Measurements from ENCODE around the gene SLC6A3.

The SLC6A3 gene

GRCh38 chr5:1431021-1431811, 14.0 kb downstream of the SLC6A3 start:
- Histone ChIP-seq H3K4me1 (ENCODE audit: low read depth, poor library complexity, severe bottlenecking) (no peaks in the 10 kb centered on the region), H3K4me2 (no peak overlapping the region), H3K27me3 (ENCODE audit: insufficient read depth, low read depth) (peaks cover 20% of the 10 kb centered on the region; the same call in 1 of the 2 replicates), H3K9ac (no peak overlapping the region), H3K36me3 (ENCODE audit: insufficient read depth) (no peaks in the 10 kb centered on the region), H4K20me1 (ENCODE audit: insufficient read depth) (no peaks in the 10 kb centered on the region), H3K27ac (no peak overlapping the region), H3K79me2 (ENCODE audit: insufficient read depth, low read depth) (no peaks in the 10 kb centered on the region), H2AFZ (ENCODE audit: low read depth) (no peak overlapping the region), H3K4me3 (IDR thresholded peaks at IDR 0.05; ENCODE audit: insufficient read depth, low read depth, low read length) (no peak overlapping the region)
- no peak for TF ChIP-seq CTCF (conservative IDR thresholded peaks at IDR 0.05; ENCODE audit: low read depth, low read length)

DNA sequence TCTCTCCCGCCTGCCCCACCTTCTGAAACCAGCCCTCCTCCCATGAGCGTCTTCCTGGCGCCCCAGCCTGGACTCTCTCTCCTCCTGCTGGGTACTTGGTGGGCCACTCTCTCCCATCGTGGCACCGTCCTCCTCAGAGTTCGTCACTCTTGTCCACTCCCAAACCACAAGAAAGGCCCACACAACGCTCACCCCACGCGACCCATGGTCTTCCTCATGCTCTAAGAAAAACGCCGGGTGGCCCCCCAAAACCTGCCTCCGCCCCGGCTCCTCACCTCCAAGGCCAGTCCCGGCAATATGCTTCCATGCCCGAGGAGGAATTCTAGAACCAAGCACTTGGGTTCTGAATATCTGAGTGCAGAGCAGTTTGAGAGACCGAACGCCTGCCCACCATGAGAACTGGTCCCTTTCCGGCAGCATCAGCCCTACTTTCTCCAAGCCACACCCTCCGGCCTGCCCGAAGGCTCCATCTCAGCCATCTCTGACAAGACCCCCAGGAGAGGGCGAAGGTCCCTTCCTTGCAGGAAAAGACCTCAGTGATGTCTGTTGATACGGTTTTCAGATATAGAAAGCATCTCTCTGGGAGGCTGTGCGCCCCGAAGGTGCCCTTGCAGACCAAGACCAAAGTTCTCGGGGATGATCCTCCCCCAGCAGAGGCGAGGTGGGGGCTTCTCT, 15.0 kb downstream of the SLC6A3 start:
- Histone ChIP-seq H3K27me3 (ENCODE audit: insufficient read depth, low read depth) (peaks cover 17% of the 10 kb centered on the region; the same call in 1 of the 2 replicates), H3K4me1 (ENCODE audit: low read depth, poor library complexity, severe bottlenecking) (no peaks in the 10 kb centered on the region), H3K4me3 (IDR thresholded peaks at IDR 0.05; ENCODE audit: insufficient read depth, low read depth, low read length) (no peak overlapping the region), H3K9ac (no peak overlapping the region), H3K4me2 (no peak overlapping the region), H4K20me1 (ENCODE audit: insufficient read depth) (no peaks in the 10 kb centered on the region), H3K36me3 (ENCODE audit: insufficient read depth) (no peaks in the 10 kb centered on the region), H3K79me2 (ENCODE audit: insufficient read depth, low read depth) (no peaks in the 10 kb centered on the region), H2AFZ (ENCODE audit: low read depth) (no peak overlapping the region), H3K27ac (no peak overlapping the region)
- no peak for TF ChIP-seq CTCF (conservative IDR thresholded peaks at IDR 0.05; ENCODE audit: low read depth, low read length)

DNA sequence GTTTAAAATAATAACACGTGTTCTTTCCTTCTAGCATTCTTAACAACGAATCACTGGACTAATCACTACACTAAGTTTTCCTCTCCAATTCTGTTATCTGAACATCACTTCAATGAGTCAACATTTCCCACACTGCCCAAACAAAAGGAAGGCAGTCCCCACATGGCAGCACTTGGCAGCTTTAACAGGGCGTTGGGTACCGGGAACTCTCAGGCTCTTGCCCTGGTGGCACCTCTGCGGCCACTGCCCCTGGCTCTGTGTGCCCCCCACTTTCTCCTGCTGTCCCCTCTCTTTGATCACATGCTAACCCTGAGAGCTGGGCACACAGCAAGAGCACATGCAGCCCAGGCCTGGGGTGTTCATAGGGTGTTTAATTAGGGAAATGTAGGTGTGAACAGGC, 15.7 kb downstream of the SLC6A3 start:
- H3K9ac ChIP-seq = no peak overlapping the region
- no peak for TF ChIP-seq CTCF (conservative IDR thresholded peaks at IDR 0.05; ENCODE audit: low read depth, low read length)
- no peaks in the 10 kb centered on the region for H4K20me1 ChIP-seq (ENCODE audit: insufficient read depth)
- H2AFZ ChIP-seq (ENCODE audit: low read depth) = no peak overlapping the region
- no peak overlapping the region for H3K4me2 ChIP-seq
- no peaks in the 10 kb centered on the region for H3K4me1 ChIP-seq (ENCODE audit: low read depth, poor library complexity, severe bottlenecking)
- H3K27ac ChIP-seq = no peak overlapping the region
- no peak overlapping the region for H3K4me3 ChIP-seq (IDR thresholded peaks at IDR 0.05; ENCODE audit: insufficient read depth, low read depth, low read length)
- H3K79me2 ChIP-seq (ENCODE audit: insufficient read depth, low read depth) = no peaks in the 10 kb centered on the region
- H3K36me3 ChIP-seq (ENCODE audit: insufficient read depth) = no peaks in the 10 kb centered on the region
- H3K27me3 ChIP-seq (ENCODE audit: insufficient read depth, low read depth) = peaks cover 17% of the 10 kb centered on the region; the same call in 1 of the 2 replicates

DNA sequence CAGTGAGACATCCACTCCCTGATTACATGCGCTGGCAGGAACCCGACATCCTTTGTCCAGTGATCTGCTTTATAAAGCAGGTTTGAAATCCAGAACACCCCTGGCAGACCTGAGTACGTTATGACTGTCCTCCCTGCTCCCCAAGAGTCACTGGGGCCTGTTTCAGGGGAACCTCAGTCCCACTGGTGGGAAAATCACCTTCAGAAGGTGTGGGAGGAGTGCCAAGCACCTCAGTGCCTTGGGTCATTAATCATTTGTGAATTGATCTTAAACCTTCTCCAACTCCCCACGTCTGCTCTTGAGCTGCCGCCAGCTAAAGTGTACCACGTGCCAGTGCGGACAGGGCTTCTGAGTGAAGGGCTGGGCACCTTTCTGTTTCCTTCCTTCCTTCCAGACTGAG, 16.2 kb downstream of the SLC6A3 start:
- Histone ChIP-seq H3K79me2 (ENCODE audit: insufficient read depth, low read depth) (no peaks in the 10 kb centered on the region), H3K27ac (no peak overlapping the region), H3K36me3 (ENCODE audit: insufficient read depth) (no peaks in the 10 kb centered on the region), H3K4me3 (IDR thresholded peaks at IDR 0.05; ENCODE audit: insufficient read depth, low read depth, low read length) (no peak overlapping the region), H2AFZ (ENCODE audit: low read depth) (no peak overlapping the region), H3K9ac (no peak overlapping the region), H3K27me3 (ENCODE audit: insufficient read depth, low read depth) (peaks cover 17% of the 10 kb centered on the region; the same call in 1 of the 2 replicates), H4K20me1 (ENCODE audit: insufficient read depth) (no peaks in the 10 kb centered on the region), H3K4me1 (ENCODE audit: low read depth, poor library complexity, severe bottlenecking) (no peaks in the 10 kb centered on the region), H3K4me2 (no peak overlapping the region)
- no peak for TF ChIP-seq CTCF (conservative IDR thresholded peaks at IDR 0.05; ENCODE audit: low read depth, low read length)
